GM13977 (cell line): ENCODE results near the gene SLC4A8.

ENCODE experiments used
- DNase-seq: peaks from one replicate; pipeline ENCODE4 v3.0.0; 2012; ENCODE audit warnings: low spot score
- CTCF ChIP-seq: IDR thresholded peaks from 2 replicates; pipeline ENCODE4 v1.5.1; 2012; ENCODE audit warnings: mild to moderate bottlenecking, control low read depth; ENCODE audit not compliant: insufficient read depth; ENCODE audit errors: extremely low read depth, missing control alignments
- in situ Hi-C: fragments of 300-500 bp; cut with MboI; formaldehyde crosslinking; loops from one replicate; pipeline ENCODE4 v1.12.0; 2022; ENCODE audit warnings: low sequenced_read_pairs, low pct_unique_long_range_greater_than_20kb, mixed read lengths, inconsistent platforms; ENCODE audit not compliant: unreplicated experiment

SLC4A8 gene

GRCh38 chr12:51480978-51481377 is 56.3 kb downstream of the SLC4A8 start:
- DNase-seq = peak; percentile 33
- in situ Hi-C loops = no loop called here
- no peak for TF ChIP-seq CTCF

GRCh38 chr12:51482929-51483697 is 58.5 kb downstream of the SLC4A8 start:
- in situ Hi-C loops = no loop called here
- no peak for DNase-seq
- peak; percentile 22 for TF ChIP-seq CTCF

GRCh38 chr12:51484119-51484518 is 59.5 kb downstream of the SLC4A8 start:
- in situ Hi-C loops = no loop called here
- TF ChIP-seq CTCF = no peak
- DNase-seq = no peak

GRCh38 chr12:51488281-51488680 is 63.6 kb downstream of the SLC4A8 start:
- no peak for TF ChIP-seq CTCF
- in situ Hi-C loops = no loop called here
- DNase-seq = no peak

GRCh38 chr12:51493281-51493680 is 68.7 kb downstream of the SLC4A8 start:
- no peak for TF ChIP-seq CTCF
- no peak for DNase-seq
- in situ Hi-C loops = no loop called here

- in situ Hi-C loops = no loop called here
- DNase-seq = no peak
- TF ChIP-seq CTCF = no peak
These were observed 72.3 kb downstream of the SLC4A8 start for GRCh38 chr12:51496895-51497294.
